ENCODE data around the gene TOX3.

TOX3 gene

DNA sequence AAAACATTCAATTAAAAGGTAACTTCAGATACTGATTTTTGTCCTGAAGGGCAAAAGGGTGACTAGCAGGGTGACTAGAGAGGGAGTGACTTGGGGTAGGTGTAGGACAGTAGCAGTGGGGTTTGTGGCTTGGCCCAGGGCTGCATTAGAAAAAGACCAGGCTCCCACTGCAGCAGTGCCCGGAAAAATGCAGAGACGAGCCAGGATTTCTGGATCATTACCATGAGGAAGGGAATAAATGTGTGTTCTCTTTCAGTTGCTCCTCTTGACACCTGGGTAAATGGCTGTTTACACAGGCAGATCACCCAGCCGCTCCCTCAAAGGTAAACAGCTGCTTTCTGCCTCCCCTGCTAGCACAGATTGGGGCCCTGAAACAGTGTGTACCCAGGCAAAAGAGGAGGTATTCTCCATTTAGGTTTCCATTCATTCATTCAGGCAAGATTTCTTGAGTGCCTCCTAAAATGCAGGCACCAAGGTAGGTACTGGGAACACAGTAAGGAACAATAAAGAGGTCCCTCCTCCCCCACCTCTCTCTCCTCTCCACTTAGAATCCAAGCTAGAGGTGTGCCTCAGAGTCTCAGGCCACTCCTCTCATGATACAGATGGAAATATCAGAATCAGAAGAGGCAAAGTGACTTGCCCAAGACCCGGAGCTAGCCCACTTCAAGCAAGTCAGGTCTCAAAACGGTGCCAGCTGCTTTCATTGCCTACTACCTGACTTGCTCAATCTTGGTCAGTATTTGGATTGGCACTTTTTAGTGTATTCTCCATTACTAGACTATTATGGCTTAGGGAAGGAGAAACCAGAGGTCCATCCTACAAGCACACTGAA lies 15.2 kb upstream of the TOX3 start:
- TF ChIP-seq, protein P1, sequence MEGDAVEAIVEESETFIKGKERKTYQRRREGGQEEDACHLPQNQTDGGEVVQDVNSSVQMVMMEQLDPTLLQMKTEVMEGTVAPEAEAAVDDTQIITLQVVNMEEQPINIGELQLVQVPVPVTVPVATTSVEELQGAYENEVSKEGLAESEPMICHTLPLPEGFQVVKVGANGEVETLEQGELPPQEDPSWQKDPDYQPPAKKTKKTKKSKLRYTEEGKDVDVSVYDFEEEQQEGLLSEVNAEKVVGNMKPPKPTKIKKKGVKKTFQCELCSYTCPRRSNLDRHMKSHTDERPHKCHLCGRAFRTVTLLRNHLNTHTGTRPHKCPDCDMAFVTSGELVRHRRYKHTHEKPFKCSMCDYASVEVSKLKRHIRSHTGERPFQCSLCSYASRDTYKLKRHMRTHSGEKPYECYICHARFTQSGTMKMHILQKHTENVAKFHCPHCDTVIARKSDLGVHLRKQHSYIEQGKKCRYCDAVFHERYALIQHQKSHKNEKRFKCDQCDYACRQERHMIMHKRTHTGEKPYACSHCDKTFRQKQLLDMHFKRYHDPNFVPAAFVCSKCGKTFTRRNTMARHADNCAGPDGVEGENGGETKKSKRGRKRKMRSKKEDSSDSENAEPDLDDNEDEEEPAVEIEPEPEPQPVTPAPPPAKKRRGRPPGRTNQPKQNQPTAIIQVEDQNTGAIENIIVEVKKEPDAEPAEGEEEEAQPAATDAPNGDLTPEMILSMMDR (IDR thresholded peaks at IDR 0.05) = no peak
- intact Hi-C loops (cut with DNase I; ENCODE audit: low total_unique reads) = no loop called here
- H3K27me3 ChIP-seq = peaks cover 0 to 4% of the 10 kb centered on the region in 2 donors
- DNase-seq = no peak
- H3K4me1 ChIP-seq = no peaks in the 10 kb centered on the region
- no peak overlapping the region for H3K4me3 ChIP-seq
- H3K36me3 ChIP-seq = no peaks in the 10 kb centered on the region
- H3K9me3 ChIP-seq = no peaks in the 10 kb centered on the region
- no peak overlapping the region for H3K27ac ChIP-seq

DNA sequence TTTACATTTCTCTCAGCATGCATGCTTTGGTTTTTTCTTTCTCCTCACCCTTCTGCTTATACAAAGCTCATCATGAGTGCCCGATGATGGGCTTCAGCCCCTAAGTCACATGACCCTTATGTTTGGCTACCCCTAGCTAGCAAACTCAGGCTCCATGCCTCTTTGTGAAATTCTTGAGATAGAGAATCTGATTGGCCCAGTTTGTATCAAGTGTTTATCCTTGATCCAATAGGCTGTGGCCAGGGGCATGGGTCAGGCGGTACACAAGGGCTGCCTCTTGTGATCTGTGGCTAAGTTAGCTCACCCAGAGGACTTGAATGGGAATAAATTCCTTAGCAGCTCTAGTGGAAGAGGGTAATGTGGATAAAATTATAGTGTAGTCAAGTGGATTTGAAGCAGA lies 11.5 kb upstream of the TOX3 start:
- intact Hi-C loops (cut with DNase I; ENCODE audit: low total_unique reads) = no loop called here
- H3K27ac ChIP-seq = no peak overlapping the region
- DNase-seq = no peak
- no peaks in the 10 kb centered on the region for H3K9me3 ChIP-seq
- TF ChIP-seq, protein P1 (IDR thresholded peaks at IDR 0.05) = no peak
- no peaks in the 10 kb centered on the region for H3K4me1 ChIP-seq
- H3K4me3 ChIP-seq = no peak overlapping the region
- H3K27me3 ChIP-seq = peaks cover 0 to 4% of the 10 kb centered on the region in 2 donors
- no peaks in the 10 kb centered on the region for H3K36me3 ChIP-seq

DNA sequence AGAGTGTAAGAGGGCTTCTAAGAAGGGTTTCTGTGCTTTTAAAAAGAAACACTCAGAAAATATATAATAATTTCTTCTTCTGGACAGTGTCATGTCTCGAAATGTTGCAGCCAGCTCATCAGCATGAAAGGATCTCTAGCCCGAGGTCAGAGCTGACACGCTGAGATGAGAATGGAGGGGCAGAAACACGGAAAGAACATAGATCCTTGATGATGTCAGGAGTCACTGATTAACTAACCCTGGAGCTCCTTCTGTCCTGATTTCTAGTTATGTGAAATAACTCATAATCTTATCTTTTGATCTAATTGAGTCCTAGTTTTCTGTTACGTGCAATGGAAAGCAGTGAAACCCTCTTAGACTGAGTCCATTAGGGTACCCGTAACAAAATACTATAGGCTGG lies 10.3 kb upstream of the TOX3 start:
- TF ChIP-seq, protein P1 (IDR thresholded peaks at IDR 0.05) = no peak
- no peak for DNase-seq
- Histone ChIP-seq H3K27ac (no peak overlapping the region), H3K27me3 (no peaks in the 10 kb centered on the region), H3K4me1 (no peaks in the 10 kb centered on the region), H3K36me3 (no peaks in the 10 kb centered on the region), H3K4me3 (no peak overlapping the region), H3K9me3 (no peaks in the 10 kb centered on the region)
- intact Hi-C loops (cut with DNase I; ENCODE audit: low total_unique reads) = no loop called here

DNA sequence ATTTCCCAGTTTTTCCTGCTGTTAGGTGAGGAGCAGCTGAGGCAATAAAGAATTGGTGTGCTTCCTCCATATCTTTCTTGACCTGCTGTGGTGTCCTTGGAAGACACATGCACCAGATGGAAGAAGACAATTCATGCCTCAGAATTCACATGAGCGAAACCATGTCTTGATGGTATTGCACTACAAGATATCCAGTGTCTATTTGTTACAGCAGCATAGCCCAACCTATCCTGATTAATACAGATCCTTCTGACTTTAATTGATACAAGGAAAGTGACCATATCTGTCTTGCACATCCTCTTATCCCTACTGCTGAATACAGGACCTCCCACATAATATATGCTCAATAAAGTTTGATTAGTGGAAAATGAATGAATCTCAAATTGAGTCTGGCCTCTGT lies 9.1 kb upstream of the TOX3 start:
- no peak for DNase-seq
- no peak overlapping the region for H3K27ac ChIP-seq
- no peaks in the 10 kb centered on the region for H3K27me3 ChIP-seq
- H3K36me3 ChIP-seq = no peaks in the 10 kb centered on the region
- H3K9me3 ChIP-seq = no peaks in the 10 kb centered on the region
- no peak overlapping the region for H3K4me3 ChIP-seq
- intact Hi-C loops (cut with DNase I; ENCODE audit: low total_unique reads) = no loop called here
- TF ChIP-seq, protein P1 (IDR thresholded peaks at IDR 0.05) = no peak
- H3K4me1 ChIP-seq = no peaks in the 10 kb centered on the region

DNA sequence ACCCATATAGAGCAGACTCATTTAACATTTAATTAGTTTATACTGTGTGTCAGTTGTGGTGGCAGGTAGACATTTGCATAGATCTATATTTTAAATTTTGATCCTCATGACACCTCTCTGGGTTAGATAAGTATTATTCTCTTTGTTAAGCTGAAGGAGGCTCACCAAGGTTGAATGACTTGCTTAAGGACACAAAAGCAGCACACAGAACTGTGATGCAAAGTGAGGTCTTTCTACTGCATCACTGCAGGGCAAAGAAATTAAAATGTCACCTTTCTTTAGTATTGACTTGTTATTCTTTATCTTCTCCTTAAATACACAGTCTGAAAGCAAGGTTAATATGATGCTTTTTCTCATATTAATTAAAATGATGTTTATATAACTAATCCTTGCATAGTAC lies 8.6 kb upstream of the TOX3 start:
- DNase-seq = no peak
- Histone ChIP-seq H3K4me1 (no peaks in the 10 kb centered on the region), H3K36me3 (no peaks in the 10 kb centered on the region), H3K4me3 (no peak overlapping the region), H3K27me3 (no peaks in the 10 kb centered on the region), H3K27ac (no peak overlapping the region), H3K9me3 (no peaks in the 10 kb centered on the region)
- TF ChIP-seq, protein P1 (IDR thresholded peaks at IDR 0.05) = no peak
- intact Hi-C loops (cut with DNase I; ENCODE audit: low total_unique reads) = no loop called here
